Liver (tissue), 9 donors: Measurements from ENCODE around the gene COBL. TPM values are rescaled to one million over a fixed set of nuclear protein-coding genes. Genes with fewer than 3 reads are reported as not detected.

Source experiments
- DNase-seq: peaks from one replicate; pipeline ENCODE4 v3.0.0-alpha.2; 2017; ENCODE audit warnings: low spot score
- H3K27ac ChIP-seq, 2 donors: one replicate each; pipeline ENCODE4 v1.7.0; 2013; ENCODE audit warnings: inconsistent platforms in 2 of 2, low read length in 2 of 2, control low read depth in 1 of 2, low read depth in 1 of 2, mild to moderate bottlenecking in 1 of 2
- H3K27me3 ChIP-seq, 4 donors: one replicate each; pipeline versions ENCODE4 v1.6.1 to v1.7.0; 2013; ENCODE audit warnings: low read length in 3 of 4, inconsistent platforms in 1 of 4, mild to moderate bottlenecking in 1 of 4, moderate library complexity in 1 of 4; ENCODE audit not compliant: control insufficient read depth in 4 of 4, insufficient read depth in 4 of 4
- H3K36me3 ChIP-seq, 4 donors: one replicate each; pipeline versions ENCODE4 v1.6.1 to v1.7.0; 2013; ENCODE audit warnings: low read length in 3 of 4, mild to moderate bottlenecking in 3 of 4, low read depth in 1 of 4, moderate library complexity in 1 of 4; ENCODE audit not compliant: control insufficient read depth in 4 of 4, insufficient read depth in 3 of 4
- H3K4me1 ChIP-seq, 4 donors: one replicate each; pipeline versions ENCODE4 v1.6.1 to v1.7.0; 2013; ENCODE audit warnings: low read length in 3 of 4, mild to moderate bottlenecking in 3 of 4, moderate library complexity in 1 of 4; ENCODE audit not compliant: control insufficient read depth in 4 of 4, insufficient read depth in 4 of 4
- H3K4me3 ChIP-seq, 3 donors: one replicate each; pipeline versions ENCODE4 v1.6.1 to v1.7.0; 2013; ENCODE audit warnings: low read length in 3 of 3, control low read depth in 1 of 3, low read depth in 1 of 3, mild to moderate bottlenecking in 1 of 3
- H3K9ac ChIP-seq, 2 donors: one replicate each; pipeline ENCODE4 v1.7.0; 2013; ENCODE audit warnings: low read length in 2 of 2, mild to moderate bottlenecking in 2 of 2, moderate library complexity in 2 of 2, control low read depth in 1 of 2, low read depth in 1 of 2
- H3K9me3 ChIP-seq, 4 donors: one replicate each; pipeline versions ENCODE4 v1.6.1 to v1.7.0; 2013; ENCODE audit warnings: low read length in 3 of 4; ENCODE audit not compliant: control insufficient read depth in 4 of 4
- ATF3 ChIP-seq: IDR thresholded peaks from 2 replicates; pipeline ENCODE4 v1.6.1; 2016; ENCODE audit warnings: antibody characterized with exemption
- CTCF ChIP-seq: fragments of 150-350 bp; IDR thresholded peaks from 2 replicates; pipeline ENCODE4 v1.5.1; 2017; ENCODE audit warnings: improper control_type of control experiment, low read depth, low read length; ENCODE audit not compliant: missing input control
- EGR1 ChIP-seq, 2 donors: IDR thresholded peaks; 2 replicates each; pipeline ENCODE4 v1.6.1; 2016 to 2018; ENCODE audit warnings: antibody characterized with exemption in 2 of 2, low read depth in 2 of 2
- FOXA1 ChIP-seq: IDR thresholded peaks from 2 replicates; pipeline ENCODE4 v1.6.1; 2016; ENCODE audit warnings: antibody characterized with exemption
- FOXA2 ChIP-seq: IDR thresholded peaks from 2 replicates; pipeline ENCODE4 v1.6.1; 2016; ENCODE audit warnings: antibody characterized with exemption
- GABPA ChIP-seq, 2 donors: IDR thresholded peaks in 1 of 2; conservative IDR thresholded peaks in 1 of 2; 2 replicates each; pipeline ENCODE4 v1.6.1; 2016; ENCODE audit warnings: antibody characterized with exemption in 2 of 2, mild to moderate bottlenecking in 1 of 2, moderate library complexity in 1 of 2
- HNF4A ChIP-seq, 2 donors: conservative IDR thresholded peaks; 2 replicates each; pipeline ENCODE4 v1.6.1; 2016; ENCODE audit warnings: antibody characterized with exemption in 2 of 2, mild to moderate bottlenecking in 2 of 2
- HNF4G ChIP-seq: IDR thresholded peaks from 2 replicates; pipeline ENCODE4 v1.6.1; 2016; ENCODE audit warnings: antibody characterized with exemption
- MAX ChIP-seq: IDR thresholded peaks from 2 replicates; pipeline ENCODE4 v1.6.1; 2016; ENCODE audit warnings: antibody characterized with exemption
- RAD21 ChIP-seq, 2 donors: IDR thresholded peaks; 2 replicates each; pipeline ENCODE4 v1.6.1; 2016; ENCODE audit warnings: antibody characterized with exemption in 2 of 2, mild to moderate bottlenecking in 2 of 2
- REST ChIP-seq: IDR thresholded peaks from 2 replicates; pipeline ENCODE4 v1.6.1; 2016; ENCODE audit warnings: antibody characterized with exemption, mild to moderate bottlenecking
- RXRA ChIP-seq, 2 donors: IDR thresholded peaks; 2 replicates each; pipeline ENCODE4 v1.6.1; 2017 to 2018; ENCODE audit warnings: antibody characterized with exemption in 2 of 2, mild to moderate bottlenecking in 1 of 2
- SP1 ChIP-seq: IDR thresholded peaks from 2 replicates; pipeline ENCODE4 v1.6.1; 2018; ENCODE audit warnings: antibody characterized with exemption, mild to moderate bottlenecking
- TAF1 ChIP-seq: conservative IDR thresholded peaks from 2 replicates; pipeline ENCODE4 v1.6.1; 2016; ENCODE audit warnings: antibody characterized with exemption, mild to moderate bottlenecking
- ZBTB33 ChIP-seq: IDR thresholded peaks from 2 replicates; pipeline ENCODE4 v1.6.1; 2016; ENCODE audit warnings: antibody characterized with exemption
- WGBS: extraction: QIAGEN DNeasy Blood & Tissue Kit; methylation state at CpG from one replicate; pipeline ENCODE4 v1.1.7; 2013; 5-methylcytosine and 5-hydroxymethylcytosine counted together
- polyA plus RNA-seq, 2 donors: library from polyadenylated mRNA; stranded (reverse) in 1 of 2; unstranded in 1 of 2; fragments of 200-250 nt in 1 of 2; fragments of >200 nt in 1 of 2; fragmentation: Nextera tagmentation in 1 of 2; extraction: Ambion mirVana in 1 of 2; gene quantifications; one replicate each; pipeline versions ENCODE4 v1.2.1 to v1.2.3, GENCODE V29; 2013 to 2015
- total RNA-seq, 2 donors: library from RNA; depleted of rRNA; stranded (reverse); fragments of >200 nt; gene quantifications; one replicate each; pipeline ENCODE4 v1.2.3, GENCODE V29; 2014
- donor health status: healthy.
- donor health status: healthy.
- donor health status: healthy.
- donor health status: healthy.
- donor health status: healthy.

Gene COBL
- total and polyA plus RNA-seq, 4 donors, result 5.8 to 18.7 (median 10.7) TPM

- Histone ChIP-seq H3K27me3 (no peaks in the 10 kb centered on the region), H3K36me3 (peaks cover 0 to 5% (median under 1%) of the 10 kb centered on the region in 4 donors), H3K4me1 (peaks cover 0 to 2% (median 0%) of the 10 kb centered on the region in 4 donors), H3K27ac (no peak overlapping the region), H3K9ac (no peak overlapping the region), H3K4me3 (no peak overlapping the region), H3K9me3 (peaks cover 0 to 14% (median 7%) of the 10 kb centered on the region in 4 donors)
- TF ChIP-seq ZBTB33, result no peak
- TF ChIP-seq TAF1, result no peak
- TF ChIP-seq RXRA (IDR thresholded peaks at IDR 0.05), result no peak
- no peak for TF ChIP-seq MAX
- no peak for TF ChIP-seq ATF3
- no peak for TF ChIP-seq HNF4G
- no peak for TF ChIP-seq RAD21 (IDR thresholded peaks at IDR 0.05)
- TF ChIP-seq FOXA1, result no peak
- no peak for TF ChIP-seq FOXA2
- no peak for TF ChIP-seq EGR1 (IDR thresholded peaks at IDR 0.05; ENCODE audit: low read depth in 2 of 2)
- TF ChIP-seq HNF4A (conservative IDR thresholded peaks at IDR 0.05), result no peak
- TF ChIP-seq GABPA (IDR thresholded peaks at IDR 0.05 in 1 of 2, conservative IDR thresholded peaks at IDR 0.05 in 1 of 2), result no peak
- TF ChIP-seq CTCF, result no peak
- TF ChIP-seq REST, result no peak
- no peak for TF ChIP-seq SP1
- DNase-seq, result no peak
- 96% methylated on average over 7 of the region's 7 CpGs for WGBS
Observed at GRCh38 chr7:51146816-51147586, 169.6 kb downstream of the COBL start.
